Stimulated activated CD4-positive, alpha-beta T cell treated with anti-CD3 and anti-CD28 coated beads, Interleukin-2, amount 100 ng/mL, for 48 hours (primary cell): ENCODE data around the gene SPON1.
"Not testable (repeated sequence)": the region's sequence is repeated elsewhere in the genome, so short reads cannot be mapped to it uniquely, and the experiment has no call there.

Experiments used
- DNase-seq, 2 donors: peaks; one replicate each; pipeline ENCODE4 v3.0.0-alpha.2; 2020

SPON1 gene

GRCh38 chr11:14090631-14091030 lies 128.1 kb downstream of the SPON1 start:
- not testable (repeated sequence) for DNase-seq

GRCh38 chr11:14093065-14093464 lies 130.5 kb downstream of the SPON1 start:
- no peak for DNase-seq

GRCh38 chr11:14094481-14095037 lies 132.0 kb downstream of the SPON1 start:
- no peak for DNase-seq

- DNase-seq, result no peak
Observed at GRCh38 chr11:14095882-14096281, 133.4 kb downstream of the SPON1 start.

- DNase-seq, result no peak
Observed at GRCh38 chr11:14096606-14097005, 134.1 kb downstream of the SPON1 start.

GRCh38 chr11:14101388-14101787 lies 138.9 kb downstream of the SPON1 start:
- no peak for DNase-seq

GRCh38 chr11:14102766-14103165 lies 140.2 kb downstream of the SPON1 start:
- DNase-seq, result no peak

- DNase-seq, result no peak
Observed at GRCh38 chr11:14105446-14105845, 142.9 kb downstream of the SPON1 start.

GRCh38 chr11:14106303-14107049 lies 144.0 kb downstream of the SPON1 start:
- no peak for DNase-seq

GRCh38 chr11:14107050-14107430 lies 144.5 kb downstream of the SPON1 start:
- no peak for DNase-seq

- DNase-seq, result no peak
Observed at GRCh38 chr11:14109742-14110141, 147.2 kb downstream of the SPON1 start.

GRCh38 chr11:14110629-14111028 lies 148.1 kb downstream of the SPON1 start:
- DNase-seq, result no peak

GRCh38 chr11:14111496-14111895 lies 149.0 kb downstream of the SPON1 start:
- no peak for DNase-seq

GRCh38 chr11:14112721-14113120 lies 150.2 kb downstream of the SPON1 start:
- no peak for DNase-seq

- no peak for DNase-seq
Observed at GRCh38 chr11:14114269-14114668, 151.7 kb downstream of the SPON1 start.

- no peak for DNase-seq
Observed at GRCh38 chr11:14114786-14115185, 152.3 kb downstream of the SPON1 start.

GRCh38 chr11:14117632-14118031 lies 155.1 kb downstream of the SPON1 start:
- no peak for DNase-seq

GRCh38 chr11:14118072-14118471 lies 155.5 kb downstream of the SPON1 start:
- DNase-seq, result no peak

- DNase-seq, result no peak
Observed at GRCh38 chr11:14119357-14119756, 156.8 kb downstream of the SPON1 start.

GRCh38 chr11:14124350-14124749 lies 161.8 kb downstream of the SPON1 start:
- no peak for DNase-seq

GRCh38 chr11:14124886-14125285 lies 162.4 kb downstream of the SPON1 start:
- no peak for DNase-seq

GRCh38 chr11:14125529-14125928 lies 163.0 kb downstream of the SPON1 start:
- DNase-seq, result no peak

- DNase-seq, result no peak
Observed at GRCh38 chr11:14127679-14128078, 165.2 kb downstream of the SPON1 start.

GRCh38 chr11:14132312-14132711 lies 169.8 kb downstream of the SPON1 start:
- no peak for DNase-seq

- no peak for DNase-seq
Observed at GRCh38 chr11:14133381-14133780, 170.9 kb downstream of the SPON1 start.
